OCI-LY1 (cell line): ENCODE measurements around the gene TMPRSS11E.

Source experiments
- EZH2 ChIP-seq: fragments of 200-600 bp; sonication (generic), shearing (Covaris generic); IDR thresholded peaks from 2 replicates; pipeline ENCODE4 v1.8.0; 2017; ENCODE audit warnings: borderline replicate concordance, mixed run types, mild to moderate bottlenecking, antibody characterized with exemption, low read length, moderate library complexity, mixed read lengths
- TF ChIP-seq, protein P1 (sequence below): fragments of 200-600 bp; sonication (generic), shearing (Covaris generic); IDR thresholded peaks from 2 replicates; pipeline ENCODE4 v1.5.1; 2017; ENCODE audit warnings: mild to moderate bottlenecking, antibody characterized with exemption, low read length, moderate library complexity, mixed read lengths

DNA sequence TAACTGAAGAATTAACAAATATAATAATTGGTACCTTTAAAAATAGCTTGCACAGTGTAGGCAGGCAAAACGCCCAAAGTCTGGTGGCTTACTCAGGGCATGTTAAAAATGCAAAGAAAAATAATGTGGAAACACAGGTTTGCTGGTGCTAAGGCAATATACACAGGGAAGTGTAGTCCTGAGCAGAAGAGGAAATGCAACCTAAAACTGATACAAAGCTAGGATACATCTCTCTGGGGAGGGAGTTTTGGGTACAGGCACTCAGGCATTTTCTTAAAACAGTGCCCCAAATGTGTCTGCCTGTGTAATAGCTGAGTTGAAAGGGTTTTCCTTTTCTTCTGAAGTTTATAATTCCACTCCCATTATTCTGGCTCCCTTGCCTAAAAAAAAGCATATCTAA lies 47.4 kb downstream of the TMPRSS11E start:
- no peak for TF ChIP-seq EZH2
- TF ChIP-seq, protein P1, sequence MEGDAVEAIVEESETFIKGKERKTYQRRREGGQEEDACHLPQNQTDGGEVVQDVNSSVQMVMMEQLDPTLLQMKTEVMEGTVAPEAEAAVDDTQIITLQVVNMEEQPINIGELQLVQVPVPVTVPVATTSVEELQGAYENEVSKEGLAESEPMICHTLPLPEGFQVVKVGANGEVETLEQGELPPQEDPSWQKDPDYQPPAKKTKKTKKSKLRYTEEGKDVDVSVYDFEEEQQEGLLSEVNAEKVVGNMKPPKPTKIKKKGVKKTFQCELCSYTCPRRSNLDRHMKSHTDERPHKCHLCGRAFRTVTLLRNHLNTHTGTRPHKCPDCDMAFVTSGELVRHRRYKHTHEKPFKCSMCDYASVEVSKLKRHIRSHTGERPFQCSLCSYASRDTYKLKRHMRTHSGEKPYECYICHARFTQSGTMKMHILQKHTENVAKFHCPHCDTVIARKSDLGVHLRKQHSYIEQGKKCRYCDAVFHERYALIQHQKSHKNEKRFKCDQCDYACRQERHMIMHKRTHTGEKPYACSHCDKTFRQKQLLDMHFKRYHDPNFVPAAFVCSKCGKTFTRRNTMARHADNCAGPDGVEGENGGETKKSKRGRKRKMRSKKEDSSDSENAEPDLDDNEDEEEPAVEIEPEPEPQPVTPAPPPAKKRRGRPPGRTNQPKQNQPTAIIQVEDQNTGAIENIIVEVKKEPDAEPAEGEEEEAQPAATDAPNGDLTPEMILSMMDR: no peak
